H9 (cell line): Measurements from ENCODE around the gene TAF1. TPM values are rescaled to one million over a fixed set of nuclear protein-coding genes. Genes with fewer than 3 reads are reported as not detected.
"Not testable (repeated sequence)": the region's sequence is repeated elsewhere in the genome, so short reads cannot be mapped to it uniquely, and the experiment has no call there.

Experiments
- DNase-seq: peaks from one replicate; pipeline ENCODE4 v3.0.0-alpha.2; 2017
- H2AFZ ChIP-seq: one replicate; pipeline ENCODE4 v1.6.1; 2013; ENCODE audit warnings: mild to moderate bottlenecking, low read length, control low read depth, moderate library complexity
- H2AK5ac ChIP-seq: 2 replicates; pipeline ENCODE4 v1.6.1; 2013; ENCODE audit warnings: low read length, control low read depth, mixed read lengths; ENCODE audit not compliant: insufficient read length
- H2BK120ac ChIP-seq: one replicate; pipeline ENCODE4 v1.6.1; 2013; ENCODE audit warnings: low read depth, mild to moderate bottlenecking, low read length, control low read depth, inconsistent platforms; ENCODE audit not compliant: poor library complexity, severe bottlenecking
- H2BK12ac ChIP-seq: 2 replicates; pipeline ENCODE4 v1.6.1; 2013; ENCODE audit warnings: low read length, control low read depth, mixed read lengths, low read depth; ENCODE audit not compliant: insufficient read length
- H2BK15ac ChIP-seq: 2 replicates; pipeline ENCODE4 v1.6.1; 2013; ENCODE audit warnings: low read depth, low read length, control low read depth
- H2BK20ac ChIP-seq: one replicate; pipeline ENCODE4 v1.6.1; 2013; ENCODE audit warnings: low read depth, mild to moderate bottlenecking, low read length, control low read depth, inconsistent platforms; ENCODE audit not compliant: poor library complexity, severe bottlenecking
- H2BK5ac ChIP-seq: 2 replicates; pipeline ENCODE4 v1.6.1; 2013; ENCODE audit warnings: low read length, control low read depth, mixed read lengths; ENCODE audit not compliant: insufficient read length
- H3K14ac ChIP-seq: 2 replicates; pipeline ENCODE4 v1.6.1; 2013; ENCODE audit warnings: low read length, control low read depth; ENCODE audit not compliant: insufficient read depth
- H3K18ac ChIP-seq: 2 replicates; pipeline ENCODE4 v1.6.1; 2013; ENCODE audit warnings: low read depth, mild to moderate bottlenecking, mixed read lengths, low read length, control low read depth; ENCODE audit not compliant: insufficient read length
- H3K23ac ChIP-seq: 2 replicates; pipeline ENCODE4 v1.6.1; 2013; ENCODE audit warnings: low read length, control low read depth, mixed read lengths, low read depth; ENCODE audit not compliant: insufficient read length
- H3K23me2 ChIP-seq: 2 replicates; pipeline ENCODE4 v1.6.1; 2013; ENCODE audit warnings: low read depth, mild to moderate bottlenecking, mixed read lengths, low read length, control low read depth; ENCODE audit not compliant: insufficient read length, poor library complexity, severe bottlenecking
- H3K27ac ChIP-seq: 2 replicates; pipeline ENCODE4 v1.5.1; 2013; ENCODE audit warnings: low read length, control low read depth, mixed read lengths, low read depth; ENCODE audit not compliant: insufficient read length
- H3K27me3 ChIP-seq: 2 replicates; pipeline ENCODE4 v1.6.1; 2013; ENCODE audit warnings: low read length, control low read depth, inconsistent platforms; ENCODE audit not compliant: insufficient read depth
- H3K4ac ChIP-seq: 2 replicates; pipeline ENCODE4 v1.6.1; 2013; ENCODE audit warnings: low read depth, mild to moderate bottlenecking, control low read depth, inconsistent platforms, low read length, moderate library complexity
- H3K4me1 ChIP-seq: 2 replicates; pipeline ENCODE4 v1.6.1; 2013; ENCODE audit warnings: low read length, control low read depth, inconsistent platforms; ENCODE audit not compliant: insufficient read depth
- H3K4me2 ChIP-seq: 2 replicates; pipeline ENCODE4 v1.6.1; 2013; ENCODE audit warnings: low read length, control low read depth, mixed read lengths; ENCODE audit not compliant: insufficient read length, insufficient read depth
- H3K56ac ChIP-seq: 2 replicates; pipeline ENCODE4 v1.6.1; 2013; ENCODE audit warnings: low read depth, mild to moderate bottlenecking, mixed read lengths, low read length, control low read depth; ENCODE audit not compliant: insufficient read length
- H3K79me1 ChIP-seq: 2 replicates; pipeline ENCODE4 v1.6.1; 2013; ENCODE audit warnings: low read depth, mild to moderate bottlenecking, moderate library complexity, low read length, control low read depth, inconsistent platforms; ENCODE audit not compliant: insufficient read depth, poor library complexity, severe bottlenecking
- H3K79me2 ChIP-seq: 2 replicates; pipeline ENCODE4 v1.6.1; 2013; ENCODE audit warnings: low read length, control low read depth, inconsistent platforms; ENCODE audit not compliant: insufficient read depth
- H3K9ac ChIP-seq: 2 replicates; pipeline ENCODE4 v1.6.1; 2013; ENCODE audit warnings: low read length, control low read depth, mixed read lengths; ENCODE audit not compliant: insufficient read length; ENCODE audit errors: extremely low read depth
- H3K9me3 ChIP-seq: one replicate; pipeline ENCODE4 v1.6.1; 2013; ENCODE audit warnings: low read depth, low read length, inconsistent platforms; ENCODE audit not compliant: control insufficient read depth
- H3T11ph ChIP-seq: one replicate; pipeline ENCODE4 v1.6.1; 2013; ENCODE audit warnings: mild to moderate bottlenecking, low read length, control low read depth, inconsistent platforms
- H4K20me1 ChIP-seq: one replicate; pipeline ENCODE4 v1.6.1; 2013; ENCODE audit not compliant: control insufficient read depth, insufficient read length, insufficient read depth
- H4K5ac ChIP-seq: 2 replicates; pipeline ENCODE4 v1.6.1; 2013; ENCODE audit warnings: low read depth, mild to moderate bottlenecking, mixed read lengths, low read length, control low read depth; ENCODE audit not compliant: insufficient read length
- H4K8ac ChIP-seq: replicated peaks from 2 replicates; pipeline ENCODE4 v1.6.1; 2013; ENCODE audit warnings: low read length, control low read depth, mixed read lengths, low read depth; ENCODE audit not compliant: insufficient read length
- H4K91ac ChIP-seq: 2 replicates; pipeline ENCODE4 v1.6.1; 2013; ENCODE audit warnings: low read depth, mild to moderate bottlenecking, moderate library complexity, mixed read lengths, low read length, control low read depth; ENCODE audit not compliant: insufficient read length
- H3K27ac Mint-ChIP-seq, 3 experiments: 2 replicates in 2 of 3; 3 replicates in 1 of 3; pipeline ENCODE4 v1.8.0; 2020 to 2021; ENCODE audit warnings: mixed read lengths in 3 of 3, mild to moderate bottlenecking in 1 of 3, moderate library complexity in 1 of 3
- H3K27me3 Mint-ChIP-seq: 2 replicates; pipeline ENCODE4 v1.8.0; 2021; ENCODE audit warnings: low read depth, mild to moderate bottlenecking, moderate library complexity, mixed read lengths
- H3K36me3 Mint-ChIP-seq, 3 experiments: 2 replicates in 2 of 3; 3 replicates in 1 of 3; pipeline ENCODE4 v1.8.0; 2020 to 2021; ENCODE audit warnings: low read depth in 3 of 3, mixed read lengths in 3 of 3; ENCODE audit not compliant: insufficient read depth in 1 of 3
- H3K4me1 Mint-ChIP-seq, 2 experiments: 2 replicates each; pipeline ENCODE4 v1.8.0; 2020; ENCODE audit warnings: mixed read lengths in 2 of 2
- H3K4me3 Mint-ChIP-seq, 2 experiments: 2 replicates in 1 of 2; 3 replicates in 1 of 2; pipeline ENCODE4 v1.8.0; 2020 to 2021; ENCODE audit warnings: mild to moderate bottlenecking in 2 of 2, mixed read lengths in 2 of 2, moderate library complexity in 1 of 2
- H3K9me3 Mint-ChIP-seq, 2 experiments: 2 replicates in 1 of 2; 3 replicates in 1 of 2; pipeline ENCODE4 v1.8.0; 2020; ENCODE audit warnings: mild to moderate bottlenecking in 2 of 2, mixed read lengths in 2 of 2, moderate library complexity in 1 of 2
- WGBS: extraction: QIAGEN DNeasy Blood & Tissue Kit; methylation state at CpG from one replicate; pipeline ENCODE4 v1.1.7; 2013; ENCODE audit warnings: missing lambda C conversion rate, low lambda C conversion rate, mixed read lengths; ENCODE audit not compliant: insufficient read length; ENCODE audit errors: extremely low coverage; 5-methylcytosine and 5-hydroxymethylcytosine counted together
- total RNA-seq: library from RNA; stranded (reverse); gene quantifications from 2 replicates; pipeline ENCODE4 v1.2.1, GENCODE V29; 2021
- TF ChIP-seq, protein P1 (sequence below): fragments of 200-600 bp; sonication (generic); conservative IDR thresholded peaks from 3 replicates; pipeline ENCODE4 v1.8.0; 2021; ENCODE audit warnings: antibody characterized with exemption, mild to moderate bottlenecking

Gene TAF1
- total RNA-seq, 1 experiment from 2014 or later: 32.2 TPM

GRCh38 chrX:71450433-71451106, 84.4 kb downstream of the TAF1 start:
- Mint-ChIP-seq H3K9me3 (peaks cover 57 to 60% of the 10 kb centered on the region in 2 experiments), H3K4me3 (no peak overlapping the region), H3K4me1 (no peaks in the 10 kb centered on the region)

GRCh38 chrX:71451518-71451917, 85.4 kb downstream of the TAF1 start:
- not testable (repeated sequence) for H3K27ac ChIP-seq, H3K4me1 Mint-ChIP-seq, H3K9me3 ChIP-seq, H2BK15ac ChIP-seq, H3K56ac ChIP-seq, H2BK20ac ChIP-seq, H3K4me3 Mint-ChIP-seq, H3K27me3 ChIP-seq, H3K14ac ChIP-seq, H2AFZ ChIP-seq, H2BK12ac ChIP-seq, H3K4ac ChIP-seq, H2BK120ac ChIP-seq, H3K79me2 ChIP-seq, H4K20me1 ChIP-seq, H3K23ac ChIP-seq, H4K91ac ChIP-seq, H3K23me2 ChIP-seq, H2AK5ac ChIP-seq, H3K79me1 ChIP-seq, H4K8ac ChIP-seq, H2BK5ac ChIP-seq, H3K27ac Mint-ChIP-seq, DNase-seq, H3K4me2 ChIP-seq, H3K18ac ChIP-seq, H4K5ac ChIP-seq, H3K27me3 Mint-ChIP-seq, H3K4me1 ChIP-seq, H3K9ac ChIP-seq, H3T11ph ChIP-seq
- peaks cover 30 to 63% (median 60%) of the 10 kb centered on the region in 3 experiments for H3K36me3 Mint-ChIP-seq
- WGBS: no CpG with 5 or more reads among the region's 6 CpGs
- peaks cover 57 to 62% of the 10 kb centered on the region in 2 experiments for H3K9me3 Mint-ChIP-seq

More at GRCh38 chrX:71450433-71451106, 84.4 kb downstream of the TAF1 start:
- Histone ChIP-seq H2BK20ac (no peak overlapping the region), H4K8ac (no peak overlapping the region), H4K20me1 (no peaks in the 10 kb centered on the region), H3K14ac (no peak overlapping the region), H3K9ac (no peak overlapping the region), H3T11ph (no peak overlapping the region), H2AFZ (no peak overlapping the region), H2BK120ac (no peak overlapping the region), H2BK12ac (no peak overlapping the region), H2BK15ac (no peak overlapping the region), H3K4me1 (no peaks in the 10 kb centered on the region), H3K79me1 (no peaks in the 10 kb centered on the region), H3K23ac (no peak overlapping the region), H3K27me3 (no peaks in the 10 kb centered on the region), H3K23me2 (no peaks in the 10 kb centered on the region), H3K56ac (no peak overlapping the region), H3K18ac (no peak overlapping the region), H4K5ac (no peak overlapping the region), H3K27ac (no peak overlapping the region), H3K79me2 (no peaks in the 10 kb centered on the region), H2BK5ac (no peak overlapping the region), H2AK5ac (no peak overlapping the region), H3K9me3 (peaks cover 9% of the 10 kb centered on the region), H3K4me2 (no peak overlapping the region), H3K4ac (no peak overlapping the region), H4K91ac (no peak overlapping the region)
- TF ChIP-seq, protein P1, sequence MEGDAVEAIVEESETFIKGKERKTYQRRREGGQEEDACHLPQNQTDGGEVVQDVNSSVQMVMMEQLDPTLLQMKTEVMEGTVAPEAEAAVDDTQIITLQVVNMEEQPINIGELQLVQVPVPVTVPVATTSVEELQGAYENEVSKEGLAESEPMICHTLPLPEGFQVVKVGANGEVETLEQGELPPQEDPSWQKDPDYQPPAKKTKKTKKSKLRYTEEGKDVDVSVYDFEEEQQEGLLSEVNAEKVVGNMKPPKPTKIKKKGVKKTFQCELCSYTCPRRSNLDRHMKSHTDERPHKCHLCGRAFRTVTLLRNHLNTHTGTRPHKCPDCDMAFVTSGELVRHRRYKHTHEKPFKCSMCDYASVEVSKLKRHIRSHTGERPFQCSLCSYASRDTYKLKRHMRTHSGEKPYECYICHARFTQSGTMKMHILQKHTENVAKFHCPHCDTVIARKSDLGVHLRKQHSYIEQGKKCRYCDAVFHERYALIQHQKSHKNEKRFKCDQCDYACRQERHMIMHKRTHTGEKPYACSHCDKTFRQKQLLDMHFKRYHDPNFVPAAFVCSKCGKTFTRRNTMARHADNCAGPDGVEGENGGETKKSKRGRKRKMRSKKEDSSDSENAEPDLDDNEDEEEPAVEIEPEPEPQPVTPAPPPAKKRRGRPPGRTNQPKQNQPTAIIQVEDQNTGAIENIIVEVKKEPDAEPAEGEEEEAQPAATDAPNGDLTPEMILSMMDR: no peak
- Mint-ChIP-seq H3K36me3 (peaks cover 27 to 60% (median 58%) of the 10 kb centered on the region in 3 experiments), H3K27me3 (no peaks in the 10 kb centered on the region), H3K27ac (no peak overlapping the region)
- no peak for DNase-seq
- WGBS: no CpG with 5 or more reads among the region's 2 CpGs
